HG03139 (cell line): ENCODE data around the gene RSRP1.
"Not testable (repeated sequence)": the region's sequence is repeated elsewhere in the genome, so short reads cannot be mapped to it uniquely, and the experiment has no call there.

Experiments used
- ATAC-seq: cut with Tn5 transposase; IDR thresholded peaks from one replicate; pipeline ENCODE4 v1.9.1; 2021; ENCODE audit not compliant: unreplicated experiment

Gene RSRP1

GRCh38 chr1:25247024-25247828 lies at the start of gene RSRP1:
Gene RSRP1, minus strand, starts transcription at chr1:25247454. Its CDS starts 491 bp downstream, at chr1:25246963.
- peak; percentile 85 for ATAC-seq

- ATAC-seq: not testable (repeated sequence)
These were observed 49.2 kb upstream of the RSRP1 start for GRCh38 chr1:25296501-25296900.

- ATAC-seq: not testable (repeated sequence)
These were observed 47.9 kb upstream of the RSRP1 start for GRCh38 chr1:25294889-25295826.

GRCh38 chr1:25293426-25293825 lies 46.2 kb upstream of the RSRP1 start:
- not testable (repeated sequence) for ATAC-seq

- not testable (repeated sequence) for ATAC-seq
These were observed 42.8 kb upstream of the RSRP1 start for GRCh38 chr1:25290043-25290442.

GRCh38 chr1:25288573-25289101 lies 41.4 kb upstream of the RSRP1 start:
- ATAC-seq: not testable (repeated sequence)

GRCh38 chr1:25287164-25287563 lies 39.9 kb upstream of the RSRP1 start:
- not testable (repeated sequence) for ATAC-seq

- not testable (repeated sequence) for ATAC-seq
These were observed 38.6 kb upstream of the RSRP1 start for GRCh38 chr1:25285862-25286261.

GRCh38 chr1:25279693-25280111 lies 32.4 kb upstream of the RSRP1 start:
- ATAC-seq: not testable (repeated sequence)

- ATAC-seq: not testable (repeated sequence)
These were observed 31.5 kb upstream of the RSRP1 start for GRCh38 chr1:25278790-25279189.

- not testable (repeated sequence) for ATAC-seq
These were observed 31.1 kb upstream of the RSRP1 start for GRCh38 chr1:25278358-25278757.

- not testable (repeated sequence) for ATAC-seq
These were observed 30.0 kb upstream of the RSRP1 start for GRCh38 chr1:25277295-25277694.

GRCh38 chr1:25275648-25276047 lies 28.4 kb upstream of the RSRP1 start:
- not testable (repeated sequence) for ATAC-seq

GRCh38 chr1:25272238-25272637 lies 25.0 kb upstream of the RSRP1 start, which contains the start of gene RHD:
Gene RHD, plus strand, starts transcription at chr1:25272509. Its CDS starts 39 bp downstream, at chr1:25272548.
- ATAC-seq: not testable (repeated sequence)

- ATAC-seq: not testable (repeated sequence)
These were observed 21.0 kb upstream of the RSRP1 start for GRCh38 chr1:25268143-25268760.

GRCh38 chr1:25267288-25268142 lies 20.3 kb upstream of the RSRP1 start:
- peak; percentile 57 for ATAC-seq

GRCh38 chr1:25266554-25267287 lies 19.5 kb upstream of the RSRP1 start:
- ATAC-seq: peak; percentile 21

GRCh38 chr1:25260336-25260735 lies 13.1 kb upstream of the RSRP1 start:
- ATAC-seq: not testable (repeated sequence)

GRCh38 chr1:25259813-25260212 lies 12.6 kb upstream of the RSRP1 start:
- ATAC-seq: not testable (repeated sequence)
